CD4-positive, alpha-beta T cell treated with Interleukin-17A for 1 hour (primary cell): ENCODE results near the gene BMAL1.

Experiments used
- DNase-seq: peaks from one replicate; pipeline ENCODE4 v3.0.0-alpha.2; 2020

Gene BMAL1

GRCh38 chr11:13262096-13262495 is 15.5 kb upstream of the BMAL1 start:
- no peak for DNase-seq

GRCh38 chr11:13268791-13269190 is 8.8 kb upstream of the BMAL1 start:
- DNase-seq: no peak

- no peak for DNase-seq
These were observed 7.8 kb upstream of the BMAL1 start for GRCh38 chr11:13269775-13270174.

- DNase-seq: no peak
These were observed 6.4 kb upstream of the BMAL1 start for GRCh38 chr11:13271060-13271693.

- DNase-seq: no peak
These were observed 1.1 kb upstream of the BMAL1 start for GRCh38 chr11:13276454-13276831.

- DNase-seq: peak; percentile 98
These were observed 490 bp upstream of the BMAL1 start for GRCh38 chr11:13276832-13277767.

- DNase-seq: no peak
These were observed 1.3 kb downstream of the BMAL1 start for GRCh38 chr11:13278609-13279486.

- DNase-seq: no peak
These were observed 1.9 kb downstream of the BMAL1 start for GRCh38 chr11:13279487-13279834.

GRCh38 chr11:13280092-13280722 is 2.6 kb downstream of the BMAL1 start:
- DNase-seq: peak; percentile 21

GRCh38 chr11:13280777-13281176 is 3.2 kb downstream of the BMAL1 start:
- no peak for DNase-seq

- DNase-seq: no peak
These were observed 6.0 kb downstream of the BMAL1 start for GRCh38 chr11:13283636-13284035.

- no peak for DNase-seq
These were observed 7.4 kb downstream of the BMAL1 start for GRCh38 chr11:13284776-13285588.

- DNase-seq: no peak
These were observed 8.8 kb downstream of the BMAL1 start for GRCh38 chr11:13286279-13286821.

- DNase-seq: no peak
These were observed 9.4 kb downstream of the BMAL1 start for GRCh38 chr11:13287036-13287435.

- no peak for DNase-seq
These were observed 10.1 kb downstream of the BMAL1 start for GRCh38 chr11:13287681-13288080.

- DNase-seq: no peak
These were observed 10.9 kb downstream of the BMAL1 start for GRCh38 chr11:13288375-13289029.

- no peak for DNase-seq
These were observed 11.5 kb downstream of the BMAL1 start for GRCh38 chr11:13289081-13289480.

GRCh38 chr11:13290221-13290980 is 12.8 kb downstream of the BMAL1 start:
- DNase-seq: no peak

- DNase-seq: no peak
These were observed 13.8 kb downstream of the BMAL1 start for GRCh38 chr11:13291361-13291760.

GRCh38 chr11:13291800-13292199 is 14.2 kb downstream of the BMAL1 start:
- no peak for DNase-seq
